ENCODE data around the gene OTOP3. TPM values are rescaled to one million over a fixed set of nuclear protein-coding genes. Genes with fewer than 3 reads are reported as not detected.
A peak's percentile ranks its signal among the peaks of the same experiment; 100 is the strongest.

The OTOP3 gene
- total and polyA plus RNA-seq, 7 experiments from 2014 or later, result not detected

DNA sequence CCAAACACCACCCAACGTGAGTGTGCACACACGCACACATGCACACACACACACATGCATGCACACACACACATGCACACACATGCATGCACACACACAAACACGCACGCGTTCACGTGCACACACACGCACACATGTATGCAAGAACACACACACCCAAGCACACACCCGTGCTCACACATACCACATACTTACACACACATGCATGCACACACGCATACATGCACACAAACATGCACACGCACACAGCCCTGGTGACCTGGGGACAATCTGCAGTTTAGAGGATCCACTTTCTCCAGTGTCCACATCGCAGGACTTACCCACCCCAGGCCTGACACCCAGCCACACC lies 18.9 kb upstream of the OTOP3 start:
- Histone ChIP-seq H3K4me1 (ENCODE audit: control insufficient read depth in 2 of 2, insufficient read depth in 2 of 2, low read length in 2 of 2) (no peaks in the 10 kb centered on the region), H3K27me3 (ENCODE audit: control insufficient read depth in 2 of 2, insufficient read depth in 2 of 2, low read length in 2 of 2) (no peaks in the 10 kb centered on the region), H3K27ac (ENCODE audit: low read depth, low read length) (no peak overlapping the region), H3K4me3 (ENCODE audit: low read length) (no peak overlapping the region), H3K9me3 (ENCODE audit: control insufficient read depth in 2 of 3, low read length in 3 of 3) (no peaks in the 10 kb centered on the region), H3K36me3 (ENCODE audit: control insufficient read depth in 2 of 3, insufficient read depth in 3 of 3, low read length in 3 of 3) (no peaks in the 10 kb centered on the region)
- H3K27ac Mint-ChIP-seq, result no peak overlapping the region
- ChIA-PET CTCF (no interaction called here), POLR2A (no interaction called here)
- H3K36me3 Mint-ChIP-seq, result no peaks in the 10 kb centered on the region
- no peak for ATAC-seq
- H3K4me3 Mint-ChIP-seq, result no peak overlapping the region
- no peaks in the 10 kb centered on the region for H3K9me3 Mint-ChIP-seq
- intact Hi-C loops (cut with micrococcal nuclease), result no loop called here
- H3K27me3 Mint-ChIP-seq, result peaks cover 5 to 22% (median 12%) of the 10 kb centered on the region in 5 donors
- no peaks in the 10 kb centered on the region for H3K4me1 Mint-ChIP-seq
- DNase-seq, result no peak

DNA sequence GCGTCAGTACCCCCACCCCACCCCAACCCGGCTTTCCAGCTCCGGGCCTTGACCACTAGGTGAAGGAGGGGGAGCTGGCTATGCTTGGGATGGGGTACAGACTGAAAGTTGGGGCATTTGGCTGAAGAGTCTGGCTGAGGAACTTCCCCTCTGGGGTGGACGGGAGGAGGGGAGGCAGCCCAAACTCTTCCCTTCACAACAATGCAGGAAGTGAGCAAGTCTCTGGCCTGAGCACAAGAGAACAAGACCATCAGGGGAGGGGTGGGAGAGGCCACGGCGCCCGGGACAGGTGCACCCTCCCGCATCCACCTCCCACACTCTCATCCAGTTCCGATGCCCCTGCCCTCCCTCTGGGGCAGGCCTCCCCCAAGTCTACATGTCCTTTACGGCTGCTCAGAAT lies 18.3 kb upstream of the OTOP3 start:
- ATAC-seq (peak; percentile 73), DNase-seq (no peak)
- Histone ChIP-seq H3K4me1 (ENCODE audit: control insufficient read depth in 2 of 2, insufficient read depth in 2 of 2, low read length in 2 of 2) (no peaks in the 10 kb centered on the region), H3K36me3 (ENCODE audit: control insufficient read depth in 2 of 3, insufficient read depth in 3 of 3, low read length in 3 of 3) (no peaks in the 10 kb centered on the region), H3K4me3 (ENCODE audit: low read length) (no peak overlapping the region), H3K27ac (ENCODE audit: low read depth, low read length) (no peak overlapping the region), H3K9me3 (ENCODE audit: control insufficient read depth in 2 of 3, low read length in 3 of 3) (no peaks in the 10 kb centered on the region), H3K27me3 (ENCODE audit: control insufficient read depth in 2 of 2, insufficient read depth in 2 of 2, low read length in 2 of 2) (peaks cover 0 to 2% of the 10 kb centered on the region in 2 donors)
- CTCF ChIA-PET, result no interaction called here
- peaks cover 0 to under 1% (median 0%) of the 10 kb centered on the region in 7 donors for H3K4me1 Mint-ChIP-seq
- no peaks in the 10 kb centered on the region for H3K9me3 Mint-ChIP-seq
- no peak overlapping the region for H3K4me3 Mint-ChIP-seq
- no peaks in the 10 kb centered on the region for H3K36me3 Mint-ChIP-seq
- H3K27me3 Mint-ChIP-seq, result peaks cover 8 to 27% (median 18%) of the 10 kb centered on the region in 5 donors
- H3K27ac Mint-ChIP-seq, result no peak overlapping the region
- intact Hi-C loops (cut with micrococcal nuclease), result no loop called here
- POLR2A ChIA-PET, result no interaction called here

DNA sequence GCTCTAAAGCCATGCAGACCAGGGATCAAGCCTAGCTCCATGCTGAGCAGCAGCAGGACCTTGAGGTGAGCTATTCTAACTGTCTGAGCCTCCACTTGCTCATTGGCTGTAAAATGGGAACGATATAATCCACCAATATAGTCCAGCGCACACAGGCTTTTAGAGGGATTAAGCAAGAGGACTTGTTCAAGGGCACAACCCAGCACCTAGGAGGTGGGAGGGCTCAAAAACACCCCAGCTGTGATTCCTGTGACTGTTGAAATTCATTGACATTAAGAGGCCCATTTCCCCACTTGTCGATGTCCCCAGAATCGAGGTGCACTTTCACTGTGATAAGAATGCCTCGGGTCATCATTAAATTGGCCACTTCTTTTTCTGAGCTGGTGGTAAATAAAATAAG lies 16.8 kb upstream of the OTOP3 start:
- Mint-ChIP-seq H3K27me3 (peaks cover 11 to 36% (median 20%) of the 10 kb centered on the region in 5 donors), H3K9me3 (no peaks in the 10 kb centered on the region), H3K4me3 (no peak overlapping the region), H3K4me1 (peaks cover 0 to 11% (median 2%) of the 10 kb centered on the region in 7 donors), H3K36me3 (no peaks in the 10 kb centered on the region), H3K27ac (no peak overlapping the region)
- DNase-seq, result no peak
- intact Hi-C loops (cut with micrococcal nuclease), result no loop called here
- no peak for ATAC-seq
- no peak overlapping the region for H3K4me3 ChIP-seq (ENCODE audit: low read length)
- no peaks in the 10 kb centered on the region for H3K9me3 ChIP-seq (ENCODE audit: control insufficient read depth in 2 of 3, low read length in 3 of 3)
- H3K27ac ChIP-seq (ENCODE audit: low read depth, low read length), result no peak overlapping the region
- CTCF ChIA-PET, result interaction anchor here (0.7 to 0.9 kb wide), 2 partner anchors 39 to 43 kb away, joined by 3 to 5 read pairs; no protein-coding TSS in a partner anchor
- H3K27me3 ChIP-seq (ENCODE audit: control insufficient read depth in 2 of 2, insufficient read depth in 2 of 2, low read length in 2 of 2), result peaks cover 0 to 6% of the 10 kb centered on the region in 2 donors
- POLR2A ChIA-PET, result no interaction called here
- peaks cover 0 to 6% of the 10 kb centered on the region in 2 donors for H3K4me1 ChIP-seq (ENCODE audit: control insufficient read depth in 2 of 2, insufficient read depth in 2 of 2, low read length in 2 of 2)
- H3K36me3 ChIP-seq (ENCODE audit: control insufficient read depth in 2 of 3, insufficient read depth in 3 of 3, low read length in 3 of 3), result no peaks in the 10 kb centered on the region

DNA sequence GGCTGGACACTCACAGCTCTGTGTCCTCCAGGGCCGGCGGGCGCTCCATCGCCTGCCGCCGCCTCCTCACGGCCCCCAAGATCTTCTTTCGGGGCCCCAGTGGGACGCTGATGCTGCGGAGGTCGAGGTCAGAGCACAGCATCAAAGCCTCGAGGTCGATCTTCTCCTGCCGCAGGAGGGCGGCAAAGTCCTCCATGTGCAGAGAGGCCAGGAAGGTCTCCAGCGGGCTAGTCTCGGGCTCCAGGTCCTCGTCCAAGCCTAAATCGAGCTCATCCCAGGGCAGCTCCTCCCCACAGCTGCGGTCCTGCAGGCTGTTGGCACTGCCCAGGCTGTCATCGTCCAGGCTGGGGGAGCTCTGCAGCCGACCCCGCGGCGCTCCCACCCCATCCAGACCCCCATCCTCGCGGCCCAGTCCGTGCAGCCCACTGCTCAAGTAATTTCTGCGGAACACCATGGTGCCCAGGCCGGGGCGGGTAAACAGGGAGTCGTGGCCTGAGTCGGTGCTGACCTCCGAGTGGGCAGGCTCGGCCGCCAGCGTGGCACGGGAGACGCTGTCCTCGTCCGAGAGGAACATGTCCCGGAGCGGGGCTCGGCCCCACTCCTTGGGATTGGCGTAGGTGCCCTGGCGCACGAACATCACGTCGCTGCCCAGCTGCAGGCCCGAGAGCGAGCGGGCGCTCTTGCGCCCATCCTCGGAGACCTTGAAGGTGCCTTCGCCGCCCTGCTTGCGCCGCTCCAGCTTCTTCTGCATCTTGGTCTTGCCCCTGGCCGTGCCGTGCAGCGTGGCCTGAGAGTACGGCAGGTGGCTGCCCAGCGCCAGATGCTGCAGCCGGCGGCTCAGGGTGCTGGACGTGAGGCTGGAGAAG lies 16.0 kb upstream of the OTOP3 start:
- DNase-seq, result no peak
- Histone ChIP-seq H3K36me3 (ENCODE audit: control insufficient read depth in 2 of 3, insufficient read depth in 3 of 3, low read length in 3 of 3) (no peaks in the 10 kb centered on the region), H3K4me1 (ENCODE audit: control insufficient read depth in 2 of 2, insufficient read depth in 2 of 2, low read length in 2 of 2) (peaks cover 3 to 12% of the 10 kb centered on the region in 2 donors), H3K27ac (ENCODE audit: low read depth, low read length) (no peak overlapping the region), H3K4me3 (ENCODE audit: low read length) (no peak overlapping the region), H3K9me3 (ENCODE audit: control insufficient read depth in 2 of 3, low read length in 3 of 3) (no peaks in the 10 kb centered on the region), H3K27me3 (ENCODE audit: control insufficient read depth in 2 of 2, insufficient read depth in 2 of 2, low read length in 2 of 2) (peaks cover 0 to 6% of the 10 kb centered on the region in 2 donors)
- no peak for ATAC-seq
- intact Hi-C loops (cut with micrococcal nuclease), result no loop called here
- Mint-ChIP-seq H3K27ac (no peak overlapping the region), H3K36me3 (no peaks in the 10 kb centered on the region), H3K9me3 (no peaks in the 10 kb centered on the region), H3K4me1 (peaks cover 2 to 19% (median 6%) of the 10 kb centered on the region in 7 donors), H3K27me3 (peaks cover 14 to 40% (median 24%) of the 10 kb centered on the region in 5 donors), H3K4me3 (no peak overlapping the region)
- CTCF ChIA-PET, result interaction anchor here (0.7 to 0.9 kb wide), 2 partner anchors 38 to 42 kb away, joined by 3 to 5 read pairs; no protein-coding TSS in a partner anchor
- POLR2A ChIA-PET, result no interaction called here

DNA sequence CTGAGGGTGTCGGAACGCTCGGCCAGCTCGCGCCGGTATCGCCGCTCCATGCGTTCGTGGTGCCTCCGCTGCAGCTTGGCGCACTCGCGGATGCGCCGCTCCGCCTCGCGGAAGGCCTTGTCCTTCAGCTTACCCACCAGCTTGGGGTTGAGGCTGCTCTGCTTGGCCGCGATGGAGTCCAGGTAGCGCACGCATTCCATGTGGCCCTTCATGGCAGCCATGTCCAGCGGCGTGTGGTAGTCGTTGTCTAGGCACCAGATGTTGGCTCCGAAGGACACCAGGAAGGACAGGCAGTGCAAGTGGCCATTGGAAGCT lies 15.4 kb upstream of the OTOP3 start:
- Mint-ChIP-seq H3K4me3 (no peak overlapping the region), H3K4me1 (peaks cover 2 to 21% (median 6%) of the 10 kb centered on the region in 7 donors), H3K36me3 (no peaks in the 10 kb centered on the region), H3K27me3 (peaks cover 19 to 46% (median 29%) of the 10 kb centered on the region in 5 donors), H3K27ac (no peak overlapping the region), H3K9me3 (no peaks in the 10 kb centered on the region)
- no peak overlapping the region for H3K4me3 ChIP-seq (ENCODE audit: low read length)
- DNase-seq, result no peak
- no peaks in the 10 kb centered on the region for H3K9me3 ChIP-seq (ENCODE audit: control insufficient read depth in 2 of 3, low read length in 3 of 3)
- no peaks in the 10 kb centered on the region for H3K36me3 ChIP-seq (ENCODE audit: control insufficient read depth in 2 of 3, insufficient read depth in 3 of 3, low read length in 3 of 3)
- intact Hi-C loops (cut with micrococcal nuclease), result no loop called here
- H3K27ac ChIP-seq (ENCODE audit: low read depth, low read length), result no peak overlapping the region
- no peak for ATAC-seq
- ChIA-PET CTCF (no interaction called here), POLR2A (no interaction called here)
- H3K4me1 ChIP-seq (ENCODE audit: control insufficient read depth in 2 of 2, insufficient read depth in 2 of 2, low read length in 2 of 2), result peaks cover 3 to 12% of the 10 kb centered on the region in 2 donors
- peaks cover 0 to 10% of the 10 kb centered on the region in 2 donors for H3K27me3 ChIP-seq (ENCODE audit: control insufficient read depth in 2 of 2, insufficient read depth in 2 of 2, low read length in 2 of 2)

DNA sequence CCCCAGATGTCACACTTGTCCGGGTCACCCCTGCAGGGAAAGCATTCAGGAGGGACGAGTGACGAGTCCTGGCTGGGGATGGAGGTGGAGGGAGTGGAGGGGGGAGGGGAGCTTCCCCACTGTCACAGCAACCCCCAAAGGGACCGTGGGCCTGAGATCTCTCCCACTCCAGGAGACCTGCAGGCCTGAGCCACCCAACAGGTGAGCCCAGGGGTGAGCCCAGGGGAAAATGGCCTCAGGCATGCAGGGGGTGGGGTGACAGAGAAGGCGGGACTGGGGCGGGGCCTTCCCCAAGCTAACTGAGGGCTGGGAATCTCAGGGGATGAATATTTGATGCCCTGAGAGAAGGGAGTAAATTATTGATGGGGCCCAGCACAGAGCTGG lies 15.1 kb upstream of the OTOP3 start:
- no peaks in the 10 kb centered on the region for H3K9me3 Mint-ChIP-seq
- no peaks in the 10 kb centered on the region for H3K9me3 ChIP-seq (ENCODE audit: control insufficient read depth in 2 of 3, low read length in 3 of 3)
- no peaks in the 10 kb centered on the region for H3K36me3 ChIP-seq (ENCODE audit: control insufficient read depth in 2 of 3, insufficient read depth in 3 of 3, low read length in 3 of 3)
- no peak overlapping the region for H3K27ac Mint-ChIP-seq
- peaks cover 23 to 49% (median 33%) of the 10 kb centered on the region in 5 donors for H3K27me3 Mint-ChIP-seq
- H3K27ac ChIP-seq (ENCODE audit: low read depth, low read length), result no peak overlapping the region
- H3K4me3 ChIP-seq (ENCODE audit: low read length), result no peak overlapping the region
- H3K4me1 ChIP-seq (ENCODE audit: control insufficient read depth in 2 of 2, insufficient read depth in 2 of 2, low read length in 2 of 2), result peaks cover 3 to 12% of the 10 kb centered on the region in 2 donors
- no peaks in the 10 kb centered on the region for H3K36me3 Mint-ChIP-seq
- intact Hi-C loops (cut with micrococcal nuclease), result no loop called here
- peaks cover 2 to 21% (median 6%) of the 10 kb centered on the region in 7 donors for H3K4me1 Mint-ChIP-seq
- ChIA-PET CTCF (no interaction called here), POLR2A (no interaction called here)
- DNase-seq (no peak), ATAC-seq (no peak)
- H3K27me3 ChIP-seq (ENCODE audit: control insufficient read depth in 2 of 2, insufficient read depth in 2 of 2, low read length in 2 of 2), result peaks cover 0 to 11% of the 10 kb centered on the region in 2 donors
- no peak overlapping the region for H3K4me3 Mint-ChIP-seq
